H1 (cell line): ENCODE data around the gene GRM8.

ENCODE experiments used
- CTCF ChIP-seq, 3 experiments: IDR thresholded peaks; 1 replicate in 2 of 3; 2 replicates in 1 of 3; pipeline versions ENCODE4 v1.5.1 to v1.6.1; 2011; ENCODE audit warnings: low read length in 3 of 3, mild to moderate bottlenecking in 3 of 3, inconsistent platforms in 2 of 3, low read depth in 1 of 3, moderate library complexity in 1 of 3; ENCODE audit not compliant: insufficient read depth in 1 of 3; ENCODE audit errors: control extremely low read depth in 1 of 3
- EZH2 ChIP-seq: fragments of 200-600 bp; sonication (generic); IDR thresholded peaks from 2 replicates; pipeline ENCODE4 v1.7.1; 2012; ENCODE audit warnings: low read depth, mild to moderate bottlenecking, moderate library complexity, low read length, inconsistent platforms; ENCODE audit not compliant: severe bottlenecking
- GABPA ChIP-seq: IDR thresholded peaks from 2 replicates; pipeline ENCODE4 v1.6.1; 2011; ENCODE audit warnings: mild to moderate bottlenecking, low read length, moderate library complexity, borderline replicate concordance; ENCODE audit not compliant: insufficient read depth
- GTF2F1 ChIP-seq: IDR thresholded peaks from 2 replicates; pipeline ENCODE4 v1.6.1; 2012; ENCODE audit warnings: low read depth, low read length, improper control_type of control experiment, borderline replicate concordance
- JUN ChIP-seq: IDR thresholded peaks from 2 replicates; pipeline ENCODE4 v1.6.1; 2011; ENCODE audit warnings: low read depth, mild to moderate bottlenecking, improper control_type of control experiment, low read length
- POLR2AphosphoS5 ChIP-seq: IDR thresholded peaks from 2 replicates; pipeline ENCODE4 v1.6.1; 2011; ENCODE audit warnings: low read depth, low read length
- TAF1 ChIP-seq: IDR thresholded peaks from 2 replicates; pipeline ENCODE4 v1.6.1; 2011; ENCODE audit warnings: mild to moderate bottlenecking, low read depth, low read length
- ZNF274 ChIP-seq: IDR thresholded peaks from 2 replicates; pipeline ENCODE4 v1.7.0; 2012; ENCODE audit warnings: low read length, borderline replicate concordance; ENCODE audit errors: extremely low read depth

- TF ChIP-seq JUN: no peak
- TF ChIP-seq POLR2AphosphoS5: no peak
- TF ChIP-seq GTF2F1: no peak
- no peak for TF ChIP-seq EZH2
- no peak for TF ChIP-seq ZNF274
- no peak for TF ChIP-seq CTCF (IDR thresholded peaks at IDR 0.05; ENCODE audit: control extremely low read depth in 1 of 3, insufficient read depth in 1 of 3, low read depth in 1 of 3, low read length in 3 of 3)
- no peak for TF ChIP-seq TAF1
- TF ChIP-seq GABPA: no peak
These were observed 98.6 kb downstream of the GRM8 start for GRCh38 chr7:127154101-127154500.
